Endothelial cell of umbilical vein (primary cell): ENCODE data around the gene MEOX2. TPM values are rescaled to one million over a fixed set of nuclear protein-coding genes. Genes with fewer than 3 reads are reported as not detected.

Experiments used
- BruUV-seq: library from RNA; stranded (reverse); fragments of 400-500 nt; replicated peaks from 2 replicates; lab custom pipeline; 2021; lab: Mats Ljungman, UMichigan
- CTCF ChIA-PET: fragments of 300-600, 350-600 bp; sonication (Branson Sonifier 250); formaldehyde crosslinking; loops from one replicate; lab custom pipeline; 2021; ENCODE audit warnings: antibody characterized with exemption, inconsistent platforms; lab: Charles Lee
- POLR2A ChIA-PET: fragments of 300-600, 350-600 bp; sonication (Branson Sonifier 250); formaldehyde crosslinking; loops from one replicate; lab custom pipeline; 2021; ENCODE audit warnings: antibody characterized with exemption, inconsistent platforms; lab: Charles Lee
- DNase-seq: peaks from one replicate; pipeline ENCODE4 v3.0.0-alpha.2; 2011; ENCODE audit warnings: low read depth, low spot score
- FAIRE-seq: peaks from 2 replicates; lab custom pipeline; 2011; peaks lifted over from hg19 to GRCh38; lab: Jason Lieb, UNC
- H2AFZ ChIP-seq: 2 replicates; pipeline ENCODE4 v1.6.0; 2012; ENCODE audit warnings: low read depth, low read length, control low read depth, inconsistent platforms
- H3K27ac ChIP-seq: 2 replicates; pipeline ENCODE4 v1.5.1; 2011; ENCODE audit warnings: low read depth, mild to moderate bottlenecking, control low read depth, low read length, moderate library complexity; ENCODE audit not compliant: insufficient read depth
- H3K27me3 ChIP-seq, 2 experiments: 2 replicates each; pipeline versions ENCODE4 v1.6.0 to v1.6.1; 2011; ENCODE audit warnings: low read length in 2 of 2, mixed read lengths in 1 of 2; ENCODE audit not compliant: control insufficient read depth in 2 of 2, insufficient read depth in 2 of 2
- H3K36me3 ChIP-seq, 2 experiments: 2 replicates in 1 of 2; 3 replicates in 1 of 2; pipeline ENCODE4 v1.5.1; 2011; ENCODE audit warnings: low read length in 2 of 2, mild to moderate bottlenecking in 1 of 2, moderate library complexity in 1 of 2; ENCODE audit not compliant: control insufficient read depth in 2 of 2, insufficient read depth in 2 of 2; ENCODE audit errors: extremely low read depth in 1 of 2
- H3K4me1 ChIP-seq: 3 replicates; pipeline ENCODE4 v1.5.1; 2011; ENCODE audit warnings: mild to moderate bottlenecking, low read length; ENCODE audit not compliant: control insufficient read depth, insufficient read depth; ENCODE audit errors: extremely low read depth
- H3K4me2 ChIP-seq: 2 replicates; pipeline ENCODE4 v1.6.1; 2011; ENCODE audit warnings: low read length, control low read depth, mixed read lengths; ENCODE audit not compliant: insufficient read depth
- H3K4me3 ChIP-seq, 3 experiments: fragments of 200-600 bp in 1 of 3; sonication (generic), shearing (Covaris generic) in 1 of 3; replicated peaks in 1 of 3; 2 replicates each; pipeline ENCODE4 v1.5.1; 2011 to 2016; ENCODE audit warnings: control low read depth in 3 of 3, low read length in 3 of 3, mild to moderate bottlenecking in 2 of 3, inconsistent platforms in 1 of 3, low read depth in 1 of 3, moderate library complexity in 1 of 3; ENCODE audit not compliant: insufficient read depth in 1 of 3
- H3K79me2 ChIP-seq: 2 replicates; pipeline ENCODE4 v1.6.0; 2012; ENCODE audit warnings: low read length, inconsistent platforms; ENCODE audit not compliant: control insufficient read depth, insufficient read depth
- H3K9ac ChIP-seq: replicated peaks from 2 replicates; pipeline ENCODE3; 2011; ENCODE audit warnings: low read length, control low read depth; ENCODE audit not compliant: insufficient read depth; ENCODE audit errors: extremely low read depth
- H3K9me1 ChIP-seq: replicated peaks from 3 replicates; pipeline ENCODE4 v1.6.0; 2011; ENCODE audit warnings: mild to moderate bottlenecking, low read length; ENCODE audit not compliant: control insufficient read depth, insufficient read depth; ENCODE audit errors: extremely low read depth
- H3K9me3 ChIP-seq: replicated peaks from 2 replicates; pipeline ENCODE4 v1.5.1; 2012; ENCODE audit warnings: low read length, inconsistent platforms; ENCODE audit not compliant: control insufficient read depth, insufficient read depth
- H4K20me1 ChIP-seq: replicated peaks from 2 replicates; pipeline ENCODE3; 2011; ENCODE audit warnings: mild to moderate bottlenecking, low read length; ENCODE audit not compliant: control insufficient read depth, insufficient read depth; ENCODE audit errors: extremely low read depth
- EZH2 ChIP-seq: IDR thresholded peaks from 2 replicates; pipeline ENCODE4 v1.6.1; 2012; ENCODE audit warnings: borderline replicate concordance, low read depth, mild to moderate bottlenecking, moderate library complexity, low read length, inconsistent platforms; ENCODE audit not compliant: severe bottlenecking
- FOS ChIP-seq: IDR thresholded peaks from 2 replicates; pipeline ENCODE4 v1.6.1; 2011; ENCODE audit warnings: mild to moderate bottlenecking, low read length, moderate library complexity, borderline replicate concordance; ENCODE audit not compliant: insufficient read depth
- GATA2 ChIP-seq: IDR thresholded peaks from 2 replicates; pipeline ENCODE4 v1.7.0; 2011; ENCODE audit warnings: low read depth, mild to moderate bottlenecking, moderate library complexity, mixed read lengths, low read length; ENCODE audit not compliant: insufficient read length, insufficient read depth
- JUN ChIP-seq: IDR thresholded peaks from 2 replicates; pipeline ENCODE4 v1.6.1; 2011; ENCODE audit warnings: borderline replicate concordance, low read depth; ENCODE audit not compliant: insufficient read length, insufficient read depth
- MYC ChIP-seq: IDR thresholded peaks from one replicate; pipeline ENCODE4 v1.6.1; 2011; ENCODE audit warnings: mild to moderate bottlenecking, low read depth, low read length
- POLR2A ChIP-seq: IDR thresholded peaks from 2 replicates; pipeline ENCODE4 v1.6.1; 2012; ENCODE audit warnings: low read depth, mild to moderate bottlenecking, control low read depth, low read length
- POLR2AphosphoS5 ChIP-seq: IDR thresholded peaks from 2 replicates; pipeline ENCODE4 v1.6.1; 2012; ENCODE audit warnings: low read depth, mild to moderate bottlenecking, control low read depth, low read length, moderate library complexity; ENCODE audit not compliant: insufficient read depth
- dilution Hi-C: fragments of 300-500 bp; cut with MboI; formaldehyde crosslinking; loops from one replicate; pipeline ENCODE4 v1.15.0; 2019; ENCODE audit warnings: low sequenced_read_pairs; ENCODE audit not compliant: extremely low pct_ligation_motif_present
- intact Hi-C: fragments of 100-400 bp; cut with micrococcal nuclease; formaldehyde crosslinking; loops from one replicate; pipeline ENCODE4 v1.10.0; 2022
- polyA plus RNA-seq, 4 experiments: library from polyadenylated mRNA; depleted of rRNA in 3 of 4; stranded (reverse) in 3 of 4; unstranded in 1 of 4; fragments of >200 nt; gene quantifications; 2 replicates each; pipeline versions ENCODE4 v1.2.1 to v1.2.3, GENCODE V29; 2011 to 2012; ENCODE audit warnings: missing spikeins in 1 of 4
- total RNA-seq: library from RNA; stranded (reverse); gene quantifications from 2 replicates; pipeline ENCODE4 v1.2.3, GENCODE V29; 2021
- TF ChIP-seq, protein P1 (sequence below), 2 donors: IDR thresholded peaks; 1 replicate in 1 of 2; 2 replicates in 1 of 2; pipeline ENCODE4 v1.5.1; 2011; ENCODE audit warnings: low read length in 2 of 2, mild to moderate bottlenecking in 2 of 2, moderate library complexity in 2 of 2, control low read depth in 1 of 2, inconsistent platforms in 1 of 2, low read depth in 1 of 2; ENCODE audit not compliant: insufficient read depth in 1 of 2; ENCODE audit errors: extremely low read depth in 1 of 2
- TF ChIP-seq, protein P2 (sequence below): IDR thresholded peaks from 2 replicates; pipeline ENCODE4 v1.6.1; 2011; ENCODE audit not compliant: insufficient read depth, insufficient read length

MEOX2 gene
- total and polyA plus RNA-seq, 2 donors (not counting 3 experiments of a cell fraction or from before 2014, with no cell fraction given): 11.6 to 45.1 TPM

GRCh38 chr7:15601175-15601574 is 85.3 kb downstream of the MEOX2 start:
- CTCF ChIA-PET: no interaction called here
- Histone ChIP-seq H3K9ac (no peak overlapping the region), H3K4me1 (no peaks in the 10 kb centered on the region), H3K4me2 (no peak overlapping the region), H3K36me3 (no peaks in the 10 kb centered on the region), H3K9me3 (no peaks in the 10 kb centered on the region), H3K79me2 (no peaks in the 10 kb centered on the region), H4K20me1 (no peaks in the 10 kb centered on the region), H2AFZ (no peak overlapping the region), H3K27me3 (no peaks in the 10 kb centered on the region), H3K9me1 (no peaks in the 10 kb centered on the region), H3K27ac (no peak overlapping the region), H3K4me3 (no peak overlapping the region)
- POLR2A ChIA-PET: interaction anchor here (0.5 kb wide), 1 partner anchor 85 kb away, joined by 4 read pairs; the partner anchor contains the start of gene MEOX2
- TF ChIP-seq, protein P1, sequence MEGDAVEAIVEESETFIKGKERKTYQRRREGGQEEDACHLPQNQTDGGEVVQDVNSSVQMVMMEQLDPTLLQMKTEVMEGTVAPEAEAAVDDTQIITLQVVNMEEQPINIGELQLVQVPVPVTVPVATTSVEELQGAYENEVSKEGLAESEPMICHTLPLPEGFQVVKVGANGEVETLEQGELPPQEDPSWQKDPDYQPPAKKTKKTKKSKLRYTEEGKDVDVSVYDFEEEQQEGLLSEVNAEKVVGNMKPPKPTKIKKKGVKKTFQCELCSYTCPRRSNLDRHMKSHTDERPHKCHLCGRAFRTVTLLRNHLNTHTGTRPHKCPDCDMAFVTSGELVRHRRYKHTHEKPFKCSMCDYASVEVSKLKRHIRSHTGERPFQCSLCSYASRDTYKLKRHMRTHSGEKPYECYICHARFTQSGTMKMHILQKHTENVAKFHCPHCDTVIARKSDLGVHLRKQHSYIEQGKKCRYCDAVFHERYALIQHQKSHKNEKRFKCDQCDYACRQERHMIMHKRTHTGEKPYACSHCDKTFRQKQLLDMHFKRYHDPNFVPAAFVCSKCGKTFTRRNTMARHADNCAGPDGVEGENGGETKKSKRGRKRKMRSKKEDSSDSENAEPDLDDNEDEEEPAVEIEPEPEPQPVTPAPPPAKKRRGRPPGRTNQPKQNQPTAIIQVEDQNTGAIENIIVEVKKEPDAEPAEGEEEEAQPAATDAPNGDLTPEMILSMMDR (IDR thresholded peaks at IDR 0.05; ENCODE audit: extremely low read depth in 1 of 2, insufficient read depth in 1 of 2, low read depth in 1 of 2, low read length in 2 of 2): no peak
- no peak for TF ChIP-seq MYC
- TF ChIP-seq FOS: no peak
- TF ChIP-seq JUN: no peak
- BruUV-seq: no TSS peak
- intact Hi-C loops: no loop called here
- no peak for DNase-seq
- no peak for FAIRE-seq
- dilution Hi-C loops: no loop called here

GRCh38 chr7:15600298-15600697 is 86.2 kb downstream of the MEOX2 start:
- H3K27ac ChIP-seq: no peak overlapping the region
- DNase-seq (no peak), FAIRE-seq (no peak)
- no peaks in the 10 kb centered on the region for H3K9me3 ChIP-seq
- CTCF ChIA-PET: no interaction called here
- H3K79me2 ChIP-seq: no peaks in the 10 kb centered on the region
- dilution Hi-C loops (no loop called here), intact Hi-C loops (no loop called here)
- no peak overlapping the region for H2AFZ ChIP-seq
- POLR2A ChIA-PET: no interaction called here
- H4K20me1 ChIP-seq: no peaks in the 10 kb centered on the region
- no peaks in the 10 kb centered on the region for H3K9me1 ChIP-seq
- no peaks in the 10 kb centered on the region for H3K27me3 ChIP-seq
- BruUV-seq: no TSS peak
- H3K4me3 ChIP-seq: no peak overlapping the region
- H3K4me2 ChIP-seq: no peak overlapping the region
- no peak for TF ChIP-seq EZH2
- TF ChIP-seq POLR2AphosphoS5: no peak
- TF ChIP-seq JUN: no peak
- no peak for TF ChIP-seq POLR2A
- TF ChIP-seq MYC: no peak
- no peak for TF ChIP-seq GATA2
- TF ChIP-seq, protein P2, sequence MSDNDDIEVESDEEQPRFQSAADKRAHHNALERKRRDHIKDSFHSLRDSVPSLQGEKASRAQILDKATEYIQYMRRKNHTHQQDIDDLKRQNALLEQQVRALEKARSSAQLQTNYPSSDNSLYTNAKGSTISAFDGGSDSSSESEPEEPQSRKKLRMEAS: no peak
- no peaks in the 10 kb centered on the region for H3K36me3 ChIP-seq
- H3K9ac ChIP-seq: no peak overlapping the region
- no peaks in the 10 kb centered on the region for H3K4me1 ChIP-seq
